H1 (cell line): ENCODE results near the gene DKKL1. TPM values are rescaled to one million over a fixed set of nuclear protein-coding genes. Genes with fewer than 3 reads are reported as not detected.

Experiments
- CTCF ChIA-PET: fragments of 300-600 bp; sonication (Branson Sonifier 250); formaldehyde crosslinking; loops from one replicate; lab custom pipeline; 2021; ENCODE audit not compliant: partially characterized antibody; lab: Charles Lee
- POLR2A ChIA-PET: fragments of 300-600 bp; sonication (Branson Sonifier 250); formaldehyde crosslinking; loops from one replicate; lab custom pipeline; 2021; ENCODE audit warnings: inconsistent platforms; ENCODE audit not compliant: partially characterized antibody; lab: Charles Lee
- DNase-seq, 2 experiments: peaks; one replicate each; pipeline versions ENCODE4 v3.0.0 to v3.0.0-alpha.2; 2010 to 2022; ENCODE audit warnings: low spot score in 2 of 2, low read depth in 1 of 2, mixed read lengths in 1 of 2
- FAIRE-seq: peaks from 2 replicates; lab custom pipeline; 2011; peaks lifted over from hg19 to GRCh38; lab: Jason Lieb, UNC
- H2AFZ ChIP-seq: 2 replicates; pipeline ENCODE4 v1.8.1; 2012; ENCODE audit warnings: low read length, inconsistent platforms
- H2AK5ac ChIP-seq: 2 replicates; pipeline ENCODE4 v1.6.1; 2013; ENCODE audit warnings: low read depth, low read length
- H2BK120ac ChIP-seq: replicated peaks from 2 replicates; pipeline ENCODE3; 2013; ENCODE audit warnings: low read depth, low read length, inconsistent platforms
- H2BK12ac ChIP-seq: 2 replicates; pipeline ENCODE4 v1.6.1; 2013; ENCODE audit warnings: low read depth, low read length
- H2BK15ac ChIP-seq: 2 replicates; pipeline ENCODE4 v1.6.1; 2013; ENCODE audit warnings: low read length
- H2BK20ac ChIP-seq: 2 replicates; pipeline ENCODE4 v1.6.1; 2013; ENCODE audit warnings: low read length
- H2BK5ac ChIP-seq: 2 replicates; pipeline ENCODE4 v1.6.1; 2013; ENCODE audit warnings: low read depth, low read length
- H3K14ac ChIP-seq: 2 replicates; pipeline ENCODE4 v1.6.1; 2013; ENCODE audit warnings: inconsistent platforms; ENCODE audit not compliant: insufficient read length
- H3K18ac ChIP-seq: 2 replicates; pipeline ENCODE4 v1.6.1; 2013; ENCODE audit warnings: low read length; ENCODE audit errors: extremely low read depth
- H3K23ac ChIP-seq: 2 replicates; pipeline ENCODE4 v1.6.1; 2013; ENCODE audit warnings: inconsistent platforms; ENCODE audit not compliant: insufficient read length
- H3K23me2 ChIP-seq: 2 replicates; pipeline ENCODE4 v1.6.1; 2013; ENCODE audit warnings: low read depth, low read length
- H3K27ac ChIP-seq: 2 replicates; pipeline ENCODE4 v1.6.1; 2011; ENCODE audit warnings: low read depth, low read length, inconsistent platforms
- H3K27me3 ChIP-seq, 4 experiments: replicated peaks in 1 of 4; 1 replicate in 1 of 4; 2 replicates in 3 of 4; pipeline versions ENCODE4 v1.6.1 to v1.8.1; 2011 to 2013; ENCODE audit warnings: low read length in 3 of 4, mild to moderate bottlenecking in 3 of 4, inconsistent platforms in 2 of 4, mixed read lengths in 2 of 4, moderate library complexity in 1 of 4; ENCODE audit not compliant: control insufficient read depth in 3 of 4, insufficient read depth in 3 of 4; ENCODE audit errors: extremely low read depth in 1 of 4
- H3K36me3 ChIP-seq, 4 experiments: 2 replicates each; pipeline versions ENCODE4 v1.6.1 to v1.8.1; 2011 to 2013; ENCODE audit warnings: mild to moderate bottlenecking in 4 of 4, low read length in 3 of 4, moderate library complexity in 2 of 4, control low read depth in 1 of 4, inconsistent platforms in 1 of 4; ENCODE audit not compliant: insufficient read depth in 4 of 4, control insufficient read depth in 2 of 4
- H3K4ac ChIP-seq: replicated peaks from 2 replicates; pipeline ENCODE3; 2013; ENCODE audit warnings: low read length, low read depth, mixed read lengths, inconsistent platforms; ENCODE audit not compliant: insufficient read length
- H3K4me1 ChIP-seq, 4 experiments: replicated peaks in 1 of 4; 1 replicate in 1 of 4; 2 replicates in 3 of 4; pipeline versions ENCODE4 v1.6.1 to v1.8.1; 2011 to 2013; ENCODE audit warnings: low read length in 3 of 4, inconsistent platforms in 2 of 4, mixed read lengths in 1 of 4; ENCODE audit not compliant: insufficient read depth in 4 of 4, control insufficient read depth in 3 of 4
- H3K4me2 ChIP-seq, 2 experiments: 2 replicates each; pipeline versions ENCODE4 v1.6.1 to v1.8.1; 2011 to 2013; ENCODE audit warnings: low read depth in 2 of 2, low read length in 2 of 2, control low read depth in 1 of 2, inconsistent platforms in 1 of 2, mild to moderate bottlenecking in 1 of 2; ENCODE audit not compliant: insufficient read depth in 1 of 2
- H3K4me3 ChIP-seq, 4 experiments: fragments of 200-600, 300-600 bp in 1 of 4; sonication (generic), shearing (Covaris generic), sonication (Bioruptor Twin) in 1 of 4; 2 replicates each; pipeline versions ENCODE4 v1.5.1 to v1.8.1; 2011 to 2016; ENCODE audit warnings: low read length in 4 of 4, low read depth in 3 of 4, control low read depth in 2 of 4, inconsistent platforms in 2 of 4, mild to moderate bottlenecking in 2 of 4, mixed read lengths in 1 of 4, moderate library complexity in 1 of 4; ENCODE audit not compliant: insufficient read depth in 2 of 4; ENCODE audit errors: extremely low read depth in 1 of 4
- H3K56ac ChIP-seq: replicated peaks from 2 replicates; pipeline ENCODE3; 2013; ENCODE audit warnings: low read depth, mild to moderate bottlenecking, mixed read lengths, low read length, inconsistent platforms; ENCODE audit not compliant: insufficient read length
- H3K79me1 ChIP-seq: 2 replicates; pipeline ENCODE4 v1.6.1; 2013; ENCODE audit warnings: low read depth, low read length, control low read depth
- H3K79me2 ChIP-seq, 2 experiments: 2 replicates each; pipeline versions ENCODE4 v1.6.1 to v1.8.1; 2012 to 2013; ENCODE audit warnings: low read length in 2 of 2, mild to moderate bottlenecking in 2 of 2, inconsistent platforms in 1 of 2; ENCODE audit not compliant: insufficient read depth in 2 of 2, control insufficient read depth in 1 of 2
- H3K9ac ChIP-seq, 4 experiments: replicated peaks in 1 of 4; 1 replicate in 1 of 4; 2 replicates in 3 of 4; pipeline versions ENCODE4 v1.6.1 to v1.8.1; 2011 to 2013; ENCODE audit warnings: low read depth in 3 of 4, low read length in 3 of 4, control low read depth in 2 of 4, mild to moderate bottlenecking in 2 of 4, moderate library complexity in 2 of 4, inconsistent platforms in 1 of 4; ENCODE audit errors: extremely low read depth in 1 of 4
- H3K9me3 ChIP-seq, 2 experiments: 2 replicates each; pipeline versions ENCODE4 v1.6.1 to v1.8.1; 2012 to 2013; ENCODE audit warnings: mild to moderate bottlenecking in 2 of 2, moderate library complexity in 2 of 2, control low read depth in 1 of 2, inconsistent platforms in 1 of 2, low read depth in 1 of 2, low read length in 1 of 2, mixed read lengths in 1 of 2; ENCODE audit not compliant: insufficient read depth in 2 of 2
- H4K20me1 ChIP-seq, 2 experiments: replicated peaks in 1 of 2; 2 replicates each; pipeline versions ENCODE3 to v1.8.1; 2011 to 2013; ENCODE audit warnings: inconsistent platforms in 2 of 2, low read length in 2 of 2, mild to moderate bottlenecking in 1 of 2; ENCODE audit not compliant: insufficient read depth in 2 of 2, control insufficient read depth in 1 of 2
- H4K5ac ChIP-seq: 2 replicates; pipeline ENCODE4 v1.6.1; 2013; ENCODE audit warnings: low read length, low read depth, mixed read lengths, inconsistent platforms; ENCODE audit not compliant: insufficient read length
- H4K8ac ChIP-seq: 2 replicates; pipeline ENCODE4 v1.8.0; 2013; ENCODE audit warnings: mild to moderate bottlenecking, moderate library complexity, low read length, inconsistent platforms; ENCODE audit not compliant: insufficient read depth; ENCODE audit errors: extremely low read depth
- H4K91ac ChIP-seq: replicated peaks from 2 replicates; pipeline ENCODE3; 2013; ENCODE audit warnings: low read length, mixed read lengths, inconsistent platforms; ENCODE audit not compliant: insufficient read length
- CTBP2 ChIP-seq: IDR thresholded peaks from 2 replicates; pipeline ENCODE4 v1.7.0; 2011; ENCODE audit warnings: borderline replicate concordance, mild to moderate bottlenecking, moderate library complexity, mixed read lengths, low read length; ENCODE audit not compliant: insufficient read depth, insufficient read length
- E2F6 ChIP-seq: IDR thresholded peaks from 2 replicates; pipeline ENCODE4 v1.6.1; 2012; ENCODE audit warnings: inconsistent platforms
- EGR1 ChIP-seq: IDR thresholded peaks from 2 replicates; pipeline ENCODE4 v1.6.1; 2011; ENCODE audit warnings: low read depth, low read length, borderline replicate concordance
- EZH2 ChIP-seq: fragments of 200-600 bp; sonication (generic); IDR thresholded peaks from 2 replicates; pipeline ENCODE4 v1.7.1; 2012; ENCODE audit warnings: low read depth, mild to moderate bottlenecking, moderate library complexity, low read length, inconsistent platforms; ENCODE audit not compliant: severe bottlenecking
- GABPA ChIP-seq: IDR thresholded peaks from 2 replicates; pipeline ENCODE4 v1.6.1; 2011; ENCODE audit warnings: mild to moderate bottlenecking, low read length, moderate library complexity, borderline replicate concordance; ENCODE audit not compliant: insufficient read depth
- GTF2F1 ChIP-seq: IDR thresholded peaks from 2 replicates; pipeline ENCODE4 v1.6.1; 2012; ENCODE audit warnings: low read depth, low read length, improper control_type of control experiment, borderline replicate concordance
- MAFK ChIP-seq: IDR thresholded peaks from 2 replicates; pipeline ENCODE4 v1.6.1; 2012; ENCODE audit warnings: low read depth, mild to moderate bottlenecking, improper control_type of control experiment, low read length
- SIN3A ChIP-seq, 2 experiments: IDR thresholded peaks in 1 of 2; conservative IDR thresholded peaks in 1 of 2; 2 replicates each; pipeline ENCODE4 v1.6.1; 2011 to 2012; ENCODE audit warnings: low read length in 2 of 2, improper control_type of control experiment in 1 of 2, low read depth in 1 of 2, mild to moderate bottlenecking in 1 of 2
- SRF ChIP-seq: IDR thresholded peaks from 2 replicates; pipeline ENCODE4 v1.6.1; 2011; ENCODE audit warnings: mild to moderate bottlenecking, low read depth, low read length, moderate library complexity
- SUZ12 ChIP-seq: fragments of 200-600 bp; sonication (generic); IDR thresholded peaks from 2 replicates; pipeline ENCODE4 v1.6.1; 2012; ENCODE audit warnings: mild to moderate bottlenecking, inconsistent platforms, low read length, moderate library complexity, mixed read lengths
- WGBS, 2 experiments: shearing (Covaris generic) in 1 of 2; methylation state at CpG; one replicate each; pipeline versions ENCODE4 v1.1.6 to v1.1.7; 2013 to 2015; ENCODE audit warnings: low lambda C conversion rate in 2 of 2, mixed read lengths in 2 of 2, inconsistent platforms in 1 of 2, low coverage in 1 of 2, missing lambda C conversion rate in 1 of 2; ENCODE audit not compliant: insufficient replicate concordance in 2 of 2, insufficient coverage in 1 of 2, insufficient read length in 1 of 2; ENCODE audit errors: extremely low coverage in 1 of 2, missing lambda C conversion rate in 1 of 2; 5-methylcytosine and 5-hydroxymethylcytosine counted together
- polyA plus RNA-seq, 7 experiments: library from polyadenylated mRNA; depleted of rRNA in 3 of 7; stranded (reverse) in 5 of 7; unstranded in 2 of 7; fragments of >200 nt in 5 of 7; fragments of 200-250 nt in 2 of 7; gene quantifications; 1 replicate in 5 of 7; 2 replicates in 1 of 7; 4 replicates in 1 of 7; pipeline versions ENCODE4 v1.2.1 to v1.2.3, GENCODE V29; 2011 to 2013; ENCODE audit warnings: missing spikeins in 2 of 7, mixed read lengths in 2 of 7
- total RNA-seq: library from RNA; stranded (reverse); fragmentation: NEBNext Ultra II Directional; extraction: Animal tissue kit (Norgen Biotek cat#: 25700); gene quantifications from 2 replicates; pipeline ENCODE4 v1.2.1, GENCODE V29; 2021

Gene DKKL1
- total and polyA plus RNA-seq, 2 of the 8 experiments (the other 6 are each of a cell fraction or from before 2014, with no cell fraction given): 2.6 to 6.8 TPM

GRCh38 chr19:49395581-49396407, 32.1 kb downstream of the DKKL1 start:
- H2BK5ac ChIP-seq: no peak overlapping the region
- H3K14ac ChIP-seq: no peak overlapping the region
- ChIA-PET POLR2A (interaction anchor here (1.0 to 3.2 kb wide), 4 partner anchors 14 to 75 kb away, joined by 3 to 12 read pairs (median 4); partner anchors contain the start of gene GFY), CTCF (interaction anchor here (0.7 to 10.4 kb wide), 9 partner anchors 11 to 130 kb away, joined by 3 to 291 read pairs (median 4); no protein-coding TSS in a partner anchor)
- DNase-seq (no peak), FAIRE-seq (no peak)
- H3K27ac ChIP-seq: no peak overlapping the region
- H3K18ac ChIP-seq: peak overlapping the region; percentile 48; the same call in 1 of the 2 replicates
- no peak overlapping the region for H4K5ac ChIP-seq
- 75% methylated on average over 14 of the region's 15 CpGs; no CpG with 5 or more reads in 1 of the 2 experiments for WGBS, 2 experiments
- peak overlapping the region; percentile 17; the same call in 1 of the 2 replicates for H2AFZ ChIP-seq
- H2BK12ac ChIP-seq: no peak overlapping the region
- no peak overlapping the region for H3K4me3 ChIP-seq
- no peaks in the 10 kb centered on the region for H3K27me3 ChIP-seq
- no peak overlapping the region for H3K4me2 ChIP-seq
- H4K20me1 ChIP-seq: no peaks in the 10 kb centered on the region
- H2BK20ac ChIP-seq: no peak overlapping the region
- no peaks in the 10 kb centered on the region for H3K9me3 ChIP-seq
- no peak overlapping the region for H3K4ac ChIP-seq
- H4K8ac ChIP-seq: no peak overlapping the region
- no peak overlapping the region; the same call in 1 of the 2 replicates for H2AK5ac ChIP-seq
- H3K23me2 ChIP-seq: no peaks in the 10 kb centered on the region
- no peak overlapping the region for H3K56ac ChIP-seq
- no peak overlapping the region; a peak in 1 of 7 replicates for H3K9ac ChIP-seq
- H3K23ac ChIP-seq: no peak overlapping the region
- peaks cover 0 to 16% (median 6%) of the 10 kb centered on the region in 4 experiments; a peak in 3 of 7 replicates for H3K4me1 ChIP-seq
- H3K36me3 ChIP-seq: no peaks in the 10 kb centered on the region
- H3K79me1 ChIP-seq: no peaks in the 10 kb centered on the region
- no peak overlapping the region for H2BK120ac ChIP-seq
- no peak overlapping the region for H4K91ac ChIP-seq
- no peaks in the 10 kb centered on the region for H3K79me2 ChIP-seq
- H2BK15ac ChIP-seq: 0 out of 2 replicates have a peak overlapping the region, but pooled peaks have one; percentile 46
- TF ChIP-seq SIN3A (conservative IDR thresholded peaks at IDR 0.05 in 1 of 2, IDR thresholded peaks at IDR 0.05 in 1 of 2; ENCODE audit: low read depth in 1 of 2, low read length in 2 of 2): no peak
- TF ChIP-seq SUZ12: no peak
- TF ChIP-seq CTBP2: no peak
- TF ChIP-seq MAFK: no peak
- no peak for TF ChIP-seq SRF
- no peak for TF ChIP-seq GABPA
- TF ChIP-seq GTF2F1: no peak
- TF ChIP-seq EGR1: no peak
- TF ChIP-seq EZH2: no peak
- TF ChIP-seq E2F6: no peak
